ENCODE results near the gene PI4KB. TPM values are rescaled to one million over a fixed set of nuclear protein-coding genes. Genes with fewer than 3 reads are reported as not detected.
"Not testable (repeated sequence)": the region's sequence is repeated elsewhere in the genome, so short reads cannot be mapped to it uniquely, and the experiment has no call there.

The PI4KB gene
- total RNA-seq, 1 experiment from 2014 or later, result 36.8 TPM

DNA sequence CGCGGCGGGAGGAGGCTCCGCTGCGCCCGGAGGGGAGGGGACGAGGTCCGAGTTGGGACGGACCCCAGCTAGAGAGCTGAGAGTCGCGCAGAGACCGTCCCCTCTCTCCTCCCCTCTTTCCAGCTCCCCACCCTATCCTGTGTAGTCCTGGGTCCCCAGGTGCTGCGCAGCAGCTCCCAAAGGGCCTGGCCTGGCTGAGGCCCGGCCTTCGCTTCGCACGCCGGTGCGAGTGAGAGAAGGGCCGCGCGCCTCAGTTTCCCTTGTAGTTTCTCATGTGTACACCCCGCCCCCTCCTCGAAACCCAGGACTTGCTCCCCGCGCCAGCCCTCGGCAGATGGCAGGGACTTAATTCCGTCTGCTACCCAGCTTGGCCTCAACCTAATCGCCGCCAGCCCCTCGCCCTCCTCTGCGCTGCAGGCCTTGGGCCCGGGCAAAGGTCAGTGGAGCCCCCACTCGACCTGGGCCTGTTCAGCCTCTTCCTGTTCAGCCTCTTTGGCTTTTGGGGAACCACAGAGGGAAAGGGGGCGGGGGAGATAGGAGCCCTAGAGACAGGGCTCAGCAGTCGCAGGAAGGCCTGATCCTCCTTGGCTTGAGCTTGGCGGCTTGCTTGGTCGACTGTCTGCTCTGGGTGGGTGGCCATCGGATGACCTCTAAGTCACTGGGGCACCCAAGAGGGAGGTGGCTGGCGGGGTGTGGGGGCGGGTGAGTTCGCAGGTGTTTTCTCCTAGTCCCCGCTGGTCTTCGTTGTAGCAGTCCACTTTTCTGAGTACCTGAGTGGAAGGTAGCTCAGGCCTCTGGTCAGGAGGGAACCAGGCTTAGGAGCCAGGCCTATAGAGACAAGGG, 44.1 kb downstream of the PI4KB start:
- no peak for DNase-seq (ENCODE audit: extremely low read depth, low read depth)

DNA sequence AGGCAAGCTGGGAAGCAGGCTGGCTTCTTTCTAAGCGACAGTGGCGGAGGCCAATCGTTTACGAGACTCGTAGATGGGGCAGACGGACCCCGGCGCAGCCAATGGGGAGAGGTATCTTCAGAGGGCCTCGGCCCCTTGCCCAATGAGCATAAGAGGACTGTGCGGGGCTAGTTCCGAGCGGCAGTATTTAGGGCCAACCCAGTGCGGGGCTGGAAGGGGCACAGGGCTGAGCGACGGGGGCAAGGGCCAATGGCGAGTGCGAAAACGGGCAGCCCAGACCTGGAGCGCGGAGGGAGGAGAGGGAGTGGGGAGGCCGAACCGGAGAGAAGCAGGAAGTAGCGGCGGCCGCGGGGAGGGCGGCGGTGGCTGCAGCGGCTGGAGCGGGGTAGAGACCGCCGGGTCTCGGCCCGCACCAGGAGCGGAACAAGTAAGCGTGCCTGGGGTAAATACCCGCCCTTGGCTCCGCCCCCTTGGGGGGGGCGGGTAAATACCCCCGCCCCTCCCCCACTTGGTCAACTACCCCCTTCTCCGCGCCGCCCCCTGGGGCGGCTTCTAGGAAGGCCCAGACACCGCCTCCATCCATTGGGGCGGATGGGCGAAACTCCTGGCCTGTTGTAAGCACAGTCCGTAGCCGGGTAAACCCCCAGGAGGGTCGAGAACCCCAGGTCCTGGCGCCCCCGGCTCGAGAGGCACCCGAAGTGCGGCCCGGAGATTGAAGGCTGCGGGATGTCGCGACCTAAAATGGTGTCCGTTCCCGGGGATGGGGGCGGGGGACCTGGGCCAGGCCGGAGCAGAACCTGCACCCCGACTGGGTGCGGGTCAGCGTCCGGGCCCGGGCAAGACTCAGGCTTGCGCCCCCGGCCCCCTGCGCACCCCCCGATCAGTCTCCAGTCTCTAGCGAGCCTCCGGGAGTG, 45.0 kb downstream of the PI4KB start, which contains the start of gene ZNF687:
Gene ZNF687 (plus strand): TSS at position 331 of the 914 bp plus-strand sequence. CDS start 3,993 bp downstream, outside the sequence.
- peak; percentile 100 for DNase-seq (ENCODE audit: extremely low read depth, low read depth)

DNA sequence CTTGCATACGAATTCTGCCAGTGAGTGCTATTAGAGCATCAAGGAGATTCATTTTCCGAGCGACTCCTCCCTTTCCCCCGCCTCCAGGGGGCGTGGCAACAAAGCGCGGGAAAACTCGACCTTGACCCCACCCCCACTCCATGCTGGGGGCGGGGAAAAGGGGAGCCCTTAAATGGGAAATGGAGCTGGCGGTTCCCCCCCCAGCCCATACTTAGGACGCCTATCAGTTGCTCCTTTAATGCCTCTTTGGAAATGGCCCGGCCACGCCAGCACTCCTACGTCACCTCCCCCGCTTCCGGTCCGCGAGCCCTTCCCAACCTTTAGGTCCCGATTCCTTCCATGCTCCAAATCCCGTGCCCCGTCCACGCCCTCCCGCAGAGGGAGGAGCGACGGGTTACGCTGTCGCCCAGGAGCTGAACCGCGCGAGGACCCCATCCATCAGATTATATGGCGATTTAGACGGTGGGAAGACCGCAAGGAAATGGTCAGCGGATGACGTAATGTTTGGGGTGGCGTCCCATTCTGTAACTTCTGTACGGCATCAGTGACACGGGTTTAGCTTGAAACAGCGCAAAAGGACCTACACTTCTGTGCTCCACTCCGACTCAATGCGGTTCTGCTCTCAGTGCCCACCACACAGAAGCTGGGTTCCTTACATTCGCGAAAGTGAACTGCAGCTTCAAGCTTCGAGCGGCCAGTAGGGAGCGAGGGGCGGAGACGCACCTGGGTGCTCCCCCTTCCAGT, 45.8 kb downstream of the PI4KB start:
- DNase-seq (ENCODE audit: extremely low read depth, low read depth), result peak; percentile 100

DNA sequence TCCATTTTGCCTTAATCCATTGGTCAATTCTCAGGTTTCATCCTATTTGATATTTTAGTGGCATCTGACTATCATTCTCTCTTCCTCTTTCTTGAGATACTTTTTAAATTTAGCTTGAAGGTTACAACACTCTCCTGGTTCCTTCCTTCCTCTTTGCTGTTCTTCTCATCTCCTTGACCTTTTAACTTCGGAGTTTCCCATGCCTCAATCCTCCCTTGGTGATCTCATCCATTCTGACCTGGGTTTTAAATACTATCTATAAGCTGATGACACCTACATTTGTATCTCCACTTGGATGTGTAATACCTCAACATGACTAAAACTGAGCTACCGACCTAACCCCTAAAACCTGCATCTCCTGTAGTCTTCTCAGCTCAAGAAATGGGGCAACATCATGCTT, 50.0 kb downstream of the PI4KB start:
- DNase-seq (ENCODE audit: extremely low read depth, low read depth), result no peak

DNA sequence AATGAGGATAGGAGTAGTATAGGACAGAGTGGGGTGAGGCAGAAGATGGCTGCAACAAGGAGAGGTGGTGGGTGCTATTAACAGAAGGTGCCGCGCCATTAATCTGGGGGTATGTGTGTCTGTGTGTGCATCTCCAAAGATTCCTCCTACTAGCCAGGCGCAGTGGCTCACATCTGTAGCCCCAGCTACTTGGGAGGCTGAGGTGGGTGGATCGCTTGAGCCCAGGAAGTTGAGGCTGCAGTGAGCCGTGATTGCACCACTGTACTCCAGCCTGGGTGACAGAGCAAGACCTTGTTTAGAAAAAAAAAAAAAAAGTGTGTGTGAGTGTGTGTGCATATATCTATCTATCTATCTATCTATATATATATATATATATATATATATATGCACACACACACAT, 51.9 kb downstream of the PI4KB start:
- DNase-seq (ENCODE audit: extremely low read depth, low read depth), result not testable (repeated sequence)

DNA sequence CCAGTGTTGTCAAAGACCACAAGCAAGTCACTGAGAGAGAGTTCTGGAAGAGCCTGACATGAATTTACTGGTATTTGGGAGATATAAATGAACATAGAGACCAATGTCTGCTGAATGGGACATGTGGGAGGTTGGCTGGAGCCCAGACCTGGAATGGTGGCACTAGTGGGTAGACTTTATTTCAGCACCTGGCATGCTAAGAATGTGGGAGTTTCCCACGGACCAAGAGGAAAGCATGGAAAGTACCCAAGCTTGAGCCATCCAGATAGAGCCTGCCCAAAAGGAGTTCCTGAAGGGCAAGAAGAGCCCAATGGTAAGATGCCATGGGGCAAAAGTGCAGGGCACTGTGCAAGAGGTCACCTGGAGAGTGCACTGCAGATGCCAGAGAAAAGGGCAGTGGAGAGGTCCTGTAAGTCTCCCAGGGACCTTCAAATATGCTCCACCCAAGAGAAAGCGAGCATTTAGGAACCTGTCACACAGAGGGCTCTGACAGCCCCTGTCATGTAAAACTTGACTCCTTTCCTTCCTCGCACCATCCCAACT, 53.2 kb downstream of the PI4KB start:
- no peak for DNase-seq (ENCODE audit: extremely low read depth, low read depth)

DNA sequence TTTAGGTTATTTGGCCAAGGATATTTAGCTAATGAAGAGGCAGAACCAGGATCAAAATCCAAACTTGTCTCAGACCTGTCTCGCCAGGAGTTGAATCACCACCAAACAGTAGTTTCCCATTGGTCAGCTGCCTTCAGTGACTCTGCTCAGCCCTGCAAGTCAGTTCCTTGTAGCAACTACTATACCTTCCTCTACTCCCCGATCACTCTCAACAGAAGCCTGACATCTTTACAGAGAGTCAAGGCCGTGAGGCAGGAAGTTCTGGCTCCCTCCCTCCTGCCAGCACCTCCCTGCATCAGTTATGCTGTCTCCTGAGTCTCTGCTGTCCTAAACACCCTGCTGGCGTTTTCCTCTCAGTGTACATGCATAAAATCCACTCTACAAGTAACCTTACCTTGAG, 59.5 kb downstream of the PI4KB start:
- no peak for DNase-seq (ENCODE audit: extremely low read depth, low read depth)

DNA sequence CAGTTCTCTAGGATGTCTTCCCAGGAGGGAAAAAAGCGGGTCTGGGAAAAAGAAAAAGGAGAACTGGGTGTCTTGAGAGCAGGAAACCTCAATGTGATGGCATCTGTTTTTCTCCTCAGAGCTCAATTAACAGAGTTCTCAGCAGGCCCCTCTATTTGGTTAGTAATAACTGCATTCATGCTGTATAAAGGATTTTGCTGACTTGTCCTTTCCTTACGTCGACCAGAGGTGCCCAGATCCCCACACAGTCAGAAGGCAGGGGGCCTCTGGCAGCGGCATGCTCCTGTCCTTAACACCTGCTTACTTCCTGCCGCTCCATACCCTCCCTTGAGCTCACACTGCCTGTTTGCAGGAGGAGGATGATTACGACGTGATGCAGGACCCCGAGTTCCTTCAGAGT, 60.4 kb downstream of the PI4KB start:
- DNase-seq (ENCODE audit: extremely low read depth, low read depth), result no peak

DNA sequence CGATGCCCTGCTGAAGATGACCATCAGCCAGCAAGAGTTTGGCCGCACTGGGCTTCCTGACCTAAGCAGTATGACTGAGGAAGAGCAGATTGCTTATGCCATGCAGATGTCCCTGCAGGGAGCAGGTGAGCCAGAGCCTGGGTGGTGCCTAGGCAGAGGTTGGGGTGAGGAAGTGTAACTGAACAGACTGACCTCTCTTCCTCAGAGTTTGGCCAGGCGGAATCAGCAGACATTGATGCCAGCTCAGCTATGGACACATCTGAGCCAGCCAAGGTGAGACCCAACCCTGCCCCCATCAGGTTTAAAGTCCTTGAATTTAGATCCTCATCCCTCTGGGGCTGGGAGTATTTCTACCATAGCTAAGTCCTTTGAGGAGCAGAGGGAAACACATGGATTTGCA, 60.9 kb downstream of the PI4KB start:
- DNase-seq (ENCODE audit: extremely low read depth, low read depth), result no peak

DNA sequence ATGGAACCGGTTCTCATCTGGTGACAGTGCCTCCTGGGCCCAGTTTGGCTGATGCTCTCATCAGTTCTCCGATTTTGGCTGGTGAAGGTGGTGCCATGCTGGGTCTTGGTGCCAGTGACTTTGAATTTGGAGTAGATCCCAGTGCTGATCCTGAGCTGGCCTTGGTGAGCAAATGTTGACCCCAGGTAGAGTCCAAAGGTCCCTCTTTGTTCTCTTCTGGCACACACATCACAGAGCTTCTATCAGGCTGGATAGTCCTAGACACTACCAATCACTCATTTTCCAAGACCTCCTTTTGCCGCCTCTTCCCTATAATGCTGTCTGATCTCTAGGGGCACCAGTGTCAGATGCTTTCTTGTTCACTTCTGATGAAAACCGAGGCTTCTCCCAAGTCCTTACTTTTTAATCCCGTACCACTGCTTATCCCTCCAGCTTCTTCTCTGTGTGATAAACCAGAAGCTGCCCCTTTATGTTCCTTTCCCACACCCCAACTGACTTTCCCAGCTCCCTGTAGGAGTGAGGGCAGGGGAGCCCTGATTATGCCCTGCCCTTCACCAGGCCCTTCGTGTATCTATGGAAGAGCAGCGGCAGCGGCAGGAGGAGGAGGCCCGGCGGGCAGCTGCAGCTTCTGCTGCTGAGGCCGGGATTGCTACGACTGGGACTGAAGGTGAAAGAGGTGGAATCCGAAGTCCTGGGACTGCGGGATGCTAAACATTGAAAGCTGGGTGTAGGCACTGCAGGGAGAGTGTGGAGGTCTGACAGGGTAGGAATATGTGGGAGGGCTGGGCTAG, 61.6 kb downstream of the PI4KB start:
- DNase-seq (ENCODE audit: extremely low read depth, low read depth), result no peak

DNA sequence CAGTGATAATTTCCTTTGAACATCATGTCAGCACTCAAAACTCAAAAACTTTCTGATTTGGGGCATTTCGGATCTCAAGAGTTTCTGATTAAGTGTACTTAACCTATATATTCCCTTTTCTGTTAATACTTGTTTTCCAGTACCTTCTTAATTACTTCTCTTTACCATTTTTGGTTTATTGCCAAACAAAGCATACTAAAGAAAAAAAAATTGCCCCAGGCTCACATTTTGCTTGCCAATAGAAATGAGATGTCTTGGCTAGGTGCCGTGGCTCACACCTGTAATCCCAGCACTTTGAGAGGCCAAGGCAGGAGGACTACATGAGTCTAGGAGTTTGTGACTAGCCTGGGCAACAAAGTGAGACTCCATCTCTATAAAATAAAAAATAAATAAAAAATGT, 67.9 kb downstream of the PI4KB start:
- no peak for DNase-seq (ENCODE audit: extremely low read depth, low read depth)

DNA sequence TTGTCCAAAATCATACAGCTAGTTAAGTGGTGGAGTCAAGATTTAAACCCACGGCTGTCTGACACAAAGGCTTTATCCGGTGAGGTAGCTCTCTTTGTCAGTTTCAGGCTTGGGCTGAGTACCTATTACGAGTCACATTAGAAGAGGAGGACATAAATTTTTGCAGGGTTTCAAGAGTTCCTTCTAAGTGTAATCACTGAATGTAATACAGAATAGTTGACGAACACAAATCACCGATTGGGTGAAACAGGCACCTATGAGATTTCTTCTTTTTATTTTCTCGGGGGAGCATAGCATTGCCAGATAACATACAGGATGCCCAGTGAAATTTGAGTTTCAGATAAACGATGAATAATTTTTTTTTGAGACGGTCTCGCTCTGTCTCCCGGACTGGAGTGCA, 71.8 kb downstream of the PI4KB start:
- DNase-seq (ENCODE audit: extremely low read depth, low read depth), result no peak

DNA sequence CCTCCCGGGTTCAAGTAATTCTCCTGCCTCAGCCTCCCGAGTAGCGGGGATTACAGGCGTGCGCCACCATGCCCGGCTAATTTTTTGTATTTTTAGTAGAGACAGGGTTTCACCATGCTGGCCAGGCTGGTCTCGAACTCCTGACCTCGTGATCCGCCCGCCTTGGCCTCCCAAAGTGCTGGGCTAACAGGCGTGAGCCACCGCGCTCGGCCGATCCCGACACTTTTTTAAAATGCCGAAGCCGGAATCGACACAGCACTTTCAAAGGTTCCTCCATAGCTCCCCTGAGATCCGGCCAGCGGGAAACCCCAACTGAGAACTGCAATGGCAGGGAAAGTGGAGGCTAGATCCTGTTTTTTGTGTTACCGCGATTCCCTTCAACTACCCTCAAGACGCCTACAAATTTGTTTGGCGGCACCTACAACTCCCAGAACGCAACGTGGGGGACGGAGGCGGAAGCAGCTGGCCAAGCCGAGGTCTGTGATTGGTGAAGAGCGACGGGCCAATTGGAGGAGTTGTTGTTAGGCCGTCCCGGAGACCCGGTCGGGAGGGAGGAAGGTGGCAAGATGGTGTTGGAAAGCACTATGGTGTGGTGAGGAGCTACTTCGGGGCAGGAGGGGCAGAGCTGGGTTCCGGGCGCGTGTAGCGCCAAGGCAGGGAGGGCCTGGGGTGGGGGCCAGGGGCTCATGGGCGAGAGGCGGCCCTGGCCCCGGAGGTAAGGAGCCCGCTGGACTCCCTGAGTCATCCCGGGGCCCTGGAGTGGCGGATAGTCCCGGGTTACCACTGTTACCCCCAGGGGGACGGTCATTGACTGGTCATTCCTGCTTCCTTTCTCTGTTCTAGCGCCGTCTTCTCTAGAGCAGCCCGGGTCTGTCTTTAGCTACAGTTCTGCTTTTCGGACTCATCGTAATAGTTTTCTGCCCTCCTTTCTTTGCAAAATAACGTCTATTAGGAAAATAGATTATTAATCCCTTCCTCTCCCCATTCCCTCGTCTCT, 72.7 kb downstream of the PI4KB start, which contains the start of gene PSMD4:
Gene PSMD4 (plus strand): TSS at position 518 of the 997 bp plus-strand sequence. CDS start 49 bp downstream, at position 567.
- peak; percentile 99 for DNase-seq (ENCODE audit: extremely low read depth, low read depth)

DNA sequence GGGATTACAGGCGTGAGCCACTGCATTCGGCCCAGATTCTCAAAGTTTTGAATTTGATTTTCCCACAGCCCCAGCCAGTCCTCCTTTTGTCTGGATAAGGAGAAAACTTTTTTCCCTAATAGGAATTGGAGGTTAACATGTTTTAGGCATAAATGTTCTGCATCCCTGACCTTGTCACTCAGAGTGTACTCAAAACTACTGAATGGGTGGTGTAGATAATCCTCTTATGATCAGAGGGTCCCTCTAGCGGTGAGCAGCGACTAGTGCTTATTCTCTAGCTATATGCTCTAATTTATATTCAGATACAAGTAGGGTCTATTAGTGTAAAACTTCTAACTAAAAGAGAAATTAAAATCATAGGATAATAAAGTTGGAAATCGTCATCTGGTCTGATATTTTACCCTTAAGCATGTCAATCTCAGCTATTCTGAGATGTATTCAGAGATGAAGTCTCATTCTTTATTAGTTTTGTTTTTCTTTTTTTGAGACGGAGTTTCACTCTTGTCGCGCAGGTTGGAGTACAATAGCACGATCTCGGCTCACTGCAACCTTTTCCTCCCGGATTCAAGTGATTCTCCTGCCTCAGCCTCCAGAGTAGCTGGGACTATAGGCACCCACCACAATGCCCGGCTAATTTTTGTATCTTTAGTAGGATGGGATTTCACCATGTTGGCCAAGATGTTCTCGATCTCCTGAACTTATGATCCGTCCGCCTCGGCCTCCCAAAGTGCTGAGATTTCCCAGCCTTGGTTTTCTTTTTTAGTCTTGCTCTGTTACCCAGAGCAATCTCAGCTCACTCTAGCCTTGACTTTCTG, 75.4 kb downstream of the PI4KB start:
- DNase-seq (ENCODE audit: extremely low read depth, low read depth), result peak; percentile 78

DNA sequence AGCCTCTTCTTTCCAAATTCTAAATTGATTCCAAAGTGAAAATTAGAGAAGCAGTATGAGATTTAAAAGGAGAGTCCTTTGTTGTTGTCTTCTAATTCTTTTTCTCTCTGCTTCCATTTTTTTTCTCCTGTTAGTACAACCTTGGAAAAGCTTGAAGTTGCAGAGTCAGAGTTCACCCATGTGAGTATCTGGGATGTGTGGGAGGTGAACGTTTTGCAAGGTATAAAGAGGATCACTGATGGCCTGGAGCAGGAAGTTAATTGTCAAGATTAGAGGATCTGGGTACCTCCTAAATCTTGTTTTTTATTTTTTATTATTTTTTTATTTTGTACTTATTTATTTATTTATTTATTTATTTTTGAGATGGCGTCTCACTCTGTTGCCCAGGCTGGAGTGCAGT, 80.4 kb downstream of the PI4KB start:
- DNase-seq (ENCODE audit: extremely low read depth, low read depth), result no peak

DNA sequence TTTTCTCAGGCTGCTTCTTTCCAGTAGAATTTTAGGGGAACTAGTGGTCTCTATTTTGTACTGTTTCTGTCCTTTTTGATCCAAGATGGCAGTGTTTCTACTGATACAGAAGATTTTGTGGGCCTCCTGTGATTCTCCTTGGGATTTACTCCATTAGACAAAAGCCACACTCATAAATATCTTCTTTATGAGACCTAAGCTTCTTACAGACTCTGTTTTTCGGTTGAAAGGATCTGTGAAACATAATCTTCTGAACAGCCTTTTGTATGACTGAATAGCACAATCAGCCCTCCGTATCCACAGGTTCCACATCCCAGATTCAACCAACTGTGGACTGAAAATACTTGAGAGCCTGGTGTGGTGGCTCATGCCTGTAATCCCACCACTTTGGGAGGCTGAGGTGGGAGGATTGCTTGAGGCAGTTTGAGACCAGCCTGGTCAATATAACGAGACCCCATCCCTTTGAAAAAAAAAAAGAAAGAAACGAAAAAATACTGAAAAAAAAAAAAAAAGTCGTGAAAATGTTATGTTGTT, 83.5 kb downstream of the PI4KB start:
- DNase-seq (ENCODE audit: extremely low read depth, low read depth), result no peak

DNA sequence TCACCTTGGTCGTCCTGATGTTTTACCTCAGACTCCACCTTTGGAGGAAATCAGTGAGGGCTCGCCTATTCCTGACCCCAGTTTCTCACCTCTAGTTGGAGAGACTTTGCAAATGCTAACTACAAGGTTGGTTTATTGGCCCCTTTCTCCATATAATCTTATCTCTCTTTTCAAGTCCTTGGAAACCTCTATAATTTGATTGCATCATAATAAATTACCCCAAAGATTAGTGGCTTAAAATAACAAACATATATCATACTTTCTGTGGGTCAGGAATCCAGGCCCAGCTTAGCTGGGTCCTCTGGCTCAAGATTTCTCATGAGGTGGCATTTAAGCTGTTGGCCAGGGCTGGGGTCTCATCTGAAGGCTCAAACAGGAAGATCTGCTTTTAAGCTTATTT, 84.8 kb downstream of the PI4KB start:
- no peak for DNase-seq (ENCODE audit: extremely low read depth, low read depth)

All from NCI-H460 (cell line).